HepG2 (cell line): Measurements from ENCODE around the gene WDR59. TPM values are rescaled to one million over a fixed set of nuclear protein-coding genes. Genes with fewer than 3 reads are reported as not detected.
A peak's percentile ranks its signal among the peaks of the same experiment; 100 is the strongest.

Experiments used
- HINFP ChIP-seq: sonication (generic); formaldehyde crosslinking; IDR thresholded peaks from 2 replicates; pipeline ENCODE4 v1.4.0; 2020; ENCODE audit warnings: low read depth, mild to moderate bottlenecking, missing genetic modification reagents
- IKZF1 ChIP-seq: fragments of 450-650 bp; IDR thresholded peaks from 2 replicates; pipeline ENCODE4 v1.7.1; 2016
- IKZF5 ChIP-seq: IDR thresholded peaks from 2 replicates; pipeline ENCODE4 v1.6.1; 2018; ENCODE audit warnings: missing genetic modification reagents, mild to moderate bottlenecking, missing compliant biosample characterization
- MLLT10 ChIP-seq: sonication (generic); formaldehyde crosslinking; IDR thresholded peaks from 2 replicates; pipeline ENCODE4 v1.4.0; 2020; ENCODE audit warnings: missing genetic modification reagents
- SRSF1 ChIP-seq: fragments of 200-400 bp; formaldehyde crosslinking; optimal IDR thresholded peaks from 2 replicates; pipeline ENCODE3; 2017; ENCODE audit warnings: mild to moderate bottlenecking, low read depth, low read length, moderate library complexity
- ZNF230 ChIP-seq: sonication (generic); formaldehyde crosslinking; IDR thresholded peaks from 2 replicates; pipeline ENCODE4 v1.4.0; 2020; ENCODE audit warnings: mild to moderate bottlenecking, missing genetic modification reagents
- ZNF407 ChIP-seq: sonication (generic); formaldehyde crosslinking; IDR thresholded peaks from one replicate; pipeline ENCODE4 v1.5.1; 2020; ENCODE audit warnings: mild to moderate bottlenecking, missing genetic modification reagents; ENCODE audit errors: not compliant biosample characterization
- ZSCAN22 ChIP-seq: sonication (generic); formaldehyde crosslinking; IDR thresholded peaks from 2 replicates; pipeline ENCODE4 v1.4.0; 2020; ENCODE audit warnings: mild to moderate bottlenecking, missing genetic modification reagents
- polyA plus RNA-seq, 8 experiments: library from polyadenylated mRNA; depleted of rRNA in 3 of 8; stranded (reverse) in 7 of 8; unstranded in 1 of 8; fragments of >200 nt; fragmentation: Illumina TruSeq in 4 of 8; extraction: Trizol in 4 of 8; gene quantifications; 2 replicates each; pipeline versions ENCODE4 v1.2.1 to v1.2.3, GENCODE V29; 2011 to 2016; ENCODE audit warnings: low read depth in 4 of 8, missing spikeins in 1 of 8, mixed read lengths in 1 of 8; ENCODE audit not compliant: insufficient read depth in 1 of 8
- total RNA-seq, 5 experiments: library from RNA; depleted of rRNA; stranded (reverse); fragments of >200 nt; fragmentation: Illumina TruSeq; extraction: Trizol; gene quantifications; 2 replicates each; pipeline ENCODE4 v1.2.3, GENCODE V29; 2016; ENCODE audit warnings: low read depth in 1 of 5
- TF ChIP-seq, protein P1 (sequence below): sonication (generic); formaldehyde crosslinking; IDR thresholded peaks from 2 replicates; pipeline ENCODE4 v1.5.1; 2020; ENCODE audit warnings: missing genetic modification reagents, mild to moderate bottlenecking, borderline replicate concordance
- TF ChIP-seq, protein P2 (sequence below): IDR thresholded peaks from 2 replicates; pipeline ENCODE4 v1.6.1; 2016

WDR59 gene
- total and polyA plus RNA-seq, 2 of the 13 experiments (the other 11 are each of a cell fraction or from before 2014, with no cell fraction given): 65.2 to 306 TPM

GRCh38 chr16:74922150-74923138, 62.5 kb downstream of the WDR59 start (continued):
- TF ChIP-seq ZNF407 (CRISPR knock-in tag) (no peak), ZSCAN22 (no peak), IKZF1 (no peak), HINFP (no peak), ZNF230 (CRISPR knock-in tag) (no peak), IKZF5 (CRISPR knock-in tag) (peak; percentile 45; the same call in 1 of the 2 replicates), MLLT10 (CRISPR knock-in tag) (no peak), SRSF1 (no peak)
- TF ChIP-seq, protein P1, sequence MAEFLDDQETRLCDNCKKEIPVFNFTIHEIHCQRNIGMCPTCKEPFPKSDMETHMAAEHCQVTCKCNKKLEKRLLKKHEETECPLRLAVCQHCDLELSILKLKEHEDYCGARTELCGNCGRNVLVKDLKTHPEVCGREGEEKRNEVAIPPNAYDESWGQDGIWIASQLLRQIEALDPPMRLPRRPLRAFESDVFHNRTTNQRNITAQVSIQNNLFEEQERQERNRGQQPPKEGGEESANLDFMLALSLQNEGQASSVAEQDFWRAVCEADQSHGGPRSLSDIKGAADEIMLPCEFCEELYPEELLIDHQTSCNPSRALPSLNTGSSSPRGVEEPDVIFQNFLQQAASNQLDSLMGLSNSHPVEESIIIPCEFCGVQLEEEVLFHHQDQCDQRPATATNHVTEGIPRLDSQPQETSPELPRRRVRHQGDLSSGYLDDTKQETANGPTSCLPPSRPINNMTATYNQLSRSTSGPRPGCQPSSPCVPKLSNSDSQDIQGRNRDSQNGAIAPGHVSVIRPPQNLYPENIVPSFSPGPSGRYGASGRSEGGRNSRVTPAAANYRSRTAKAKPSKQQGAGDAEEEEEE (CRISPR knock-in tag): 0 out of 2 replicates have a peak, but pooled peaks have one; percentile 53
- TF ChIP-seq, protein P2, sequence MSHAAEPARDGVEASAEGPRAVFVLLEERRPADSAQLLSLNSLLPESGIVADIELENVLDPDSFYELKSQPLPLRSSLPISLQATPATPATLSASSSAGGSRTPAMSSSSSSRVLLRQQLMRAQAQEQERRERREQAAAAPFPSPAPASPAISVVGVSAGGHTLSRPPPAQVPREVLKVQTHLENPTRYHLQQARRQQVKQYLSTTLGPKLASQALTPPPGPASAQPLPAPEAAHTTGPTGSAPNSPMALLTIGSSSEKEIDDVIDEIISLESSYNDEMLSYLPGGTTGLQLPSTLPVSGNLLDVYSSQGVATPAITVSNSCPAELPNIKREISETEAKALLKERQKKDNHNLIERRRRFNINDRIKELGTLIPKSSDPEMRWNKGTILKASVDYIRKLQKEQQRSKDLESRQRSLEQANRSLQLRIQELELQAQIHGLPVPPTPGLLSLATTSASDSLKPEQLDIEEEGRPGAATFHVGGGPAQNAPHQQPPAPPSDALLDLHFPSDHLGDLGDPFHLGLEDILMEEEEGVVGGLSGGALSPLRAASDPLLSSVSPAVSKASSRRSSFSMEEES (CRISPR knock-in tag): 0 out of 2 replicates have a peak, but pooled peaks have one; percentile 21
